H9 (cell line): ENCODE measurements around the gene PTPN21. TPM values are rescaled to one million over a fixed set of nuclear protein-coding genes. Genes with fewer than 3 reads are reported as not detected.
A peak's percentile ranks its signal among the peaks of the same experiment; 100 is the strongest.

ENCODE experiments used
- DNase-seq: peaks from one replicate; pipeline ENCODE4 v3.0.0-alpha.2; 2017
- H2AFZ ChIP-seq: one replicate; pipeline ENCODE4 v1.6.1; 2013; ENCODE audit warnings: mild to moderate bottlenecking, low read length, control low read depth, moderate library complexity
- H2AK5ac ChIP-seq: 2 replicates; pipeline ENCODE4 v1.6.1; 2013; ENCODE audit warnings: low read length, control low read depth, mixed read lengths; ENCODE audit not compliant: insufficient read length
- H2BK120ac ChIP-seq: one replicate; pipeline ENCODE4 v1.6.1; 2013; ENCODE audit warnings: low read depth, mild to moderate bottlenecking, low read length, control low read depth, inconsistent platforms; ENCODE audit not compliant: poor library complexity, severe bottlenecking
- H2BK12ac ChIP-seq: 2 replicates; pipeline ENCODE4 v1.6.1; 2013; ENCODE audit warnings: low read length, control low read depth, mixed read lengths, low read depth; ENCODE audit not compliant: insufficient read length
- H2BK15ac ChIP-seq: 2 replicates; pipeline ENCODE4 v1.6.1; 2013; ENCODE audit warnings: low read depth, low read length, control low read depth
- H2BK20ac ChIP-seq: one replicate; pipeline ENCODE4 v1.6.1; 2013; ENCODE audit warnings: low read depth, mild to moderate bottlenecking, low read length, control low read depth, inconsistent platforms; ENCODE audit not compliant: poor library complexity, severe bottlenecking
- H2BK5ac ChIP-seq: 2 replicates; pipeline ENCODE4 v1.6.1; 2013; ENCODE audit warnings: low read length, control low read depth, mixed read lengths; ENCODE audit not compliant: insufficient read length
- H3K14ac ChIP-seq: 2 replicates; pipeline ENCODE4 v1.6.1; 2013; ENCODE audit warnings: low read length, control low read depth; ENCODE audit not compliant: insufficient read depth
- H3K18ac ChIP-seq: 2 replicates; pipeline ENCODE4 v1.6.1; 2013; ENCODE audit warnings: low read depth, mild to moderate bottlenecking, mixed read lengths, low read length, control low read depth; ENCODE audit not compliant: insufficient read length
- H3K23ac ChIP-seq: 2 replicates; pipeline ENCODE4 v1.6.1; 2013; ENCODE audit warnings: low read length, control low read depth, mixed read lengths, low read depth; ENCODE audit not compliant: insufficient read length
- H3K23me2 ChIP-seq: 2 replicates; pipeline ENCODE4 v1.6.1; 2013; ENCODE audit warnings: low read depth, mild to moderate bottlenecking, mixed read lengths, low read length, control low read depth; ENCODE audit not compliant: insufficient read length, poor library complexity, severe bottlenecking
- H3K27ac ChIP-seq: 2 replicates; pipeline ENCODE4 v1.5.1; 2013; ENCODE audit warnings: low read length, control low read depth, mixed read lengths, low read depth; ENCODE audit not compliant: insufficient read length
- H3K27me3 ChIP-seq: 2 replicates; pipeline ENCODE4 v1.6.1; 2013; ENCODE audit warnings: low read length, control low read depth, inconsistent platforms; ENCODE audit not compliant: insufficient read depth
- H3K4ac ChIP-seq: 2 replicates; pipeline ENCODE4 v1.6.1; 2013; ENCODE audit warnings: low read depth, mild to moderate bottlenecking, control low read depth, inconsistent platforms, low read length, moderate library complexity
- H3K4me1 ChIP-seq: 2 replicates; pipeline ENCODE4 v1.6.1; 2013; ENCODE audit warnings: low read length, control low read depth, inconsistent platforms; ENCODE audit not compliant: insufficient read depth
- H3K4me2 ChIP-seq: 2 replicates; pipeline ENCODE4 v1.6.1; 2013; ENCODE audit warnings: low read length, control low read depth, mixed read lengths; ENCODE audit not compliant: insufficient read length, insufficient read depth
- H3K56ac ChIP-seq: 2 replicates; pipeline ENCODE4 v1.6.1; 2013; ENCODE audit warnings: low read depth, mild to moderate bottlenecking, mixed read lengths, low read length, control low read depth; ENCODE audit not compliant: insufficient read length
- H3K79me1 ChIP-seq: 2 replicates; pipeline ENCODE4 v1.6.1; 2013; ENCODE audit warnings: low read depth, mild to moderate bottlenecking, moderate library complexity, low read length, control low read depth, inconsistent platforms; ENCODE audit not compliant: insufficient read depth, poor library complexity, severe bottlenecking
- H3K79me2 ChIP-seq: 2 replicates; pipeline ENCODE4 v1.6.1; 2013; ENCODE audit warnings: low read length, control low read depth, inconsistent platforms; ENCODE audit not compliant: insufficient read depth
- H3K9ac ChIP-seq: 2 replicates; pipeline ENCODE4 v1.6.1; 2013; ENCODE audit warnings: low read length, control low read depth, mixed read lengths; ENCODE audit not compliant: insufficient read length; ENCODE audit errors: extremely low read depth
- H3K9me3 ChIP-seq: one replicate; pipeline ENCODE4 v1.6.1; 2013; ENCODE audit warnings: low read depth, low read length, inconsistent platforms; ENCODE audit not compliant: control insufficient read depth
- H3T11ph ChIP-seq: one replicate; pipeline ENCODE4 v1.6.1; 2013; ENCODE audit warnings: mild to moderate bottlenecking, low read length, control low read depth, inconsistent platforms
- H4K20me1 ChIP-seq: one replicate; pipeline ENCODE4 v1.6.1; 2013; ENCODE audit not compliant: control insufficient read depth, insufficient read length, insufficient read depth
- H4K5ac ChIP-seq: 2 replicates; pipeline ENCODE4 v1.6.1; 2013; ENCODE audit warnings: low read depth, mild to moderate bottlenecking, mixed read lengths, low read length, control low read depth; ENCODE audit not compliant: insufficient read length
- H4K8ac ChIP-seq: replicated peaks from 2 replicates; pipeline ENCODE4 v1.6.1; 2013; ENCODE audit warnings: low read length, control low read depth, mixed read lengths, low read depth; ENCODE audit not compliant: insufficient read length
- H4K91ac ChIP-seq: 2 replicates; pipeline ENCODE4 v1.6.1; 2013; ENCODE audit warnings: low read depth, mild to moderate bottlenecking, moderate library complexity, mixed read lengths, low read length, control low read depth; ENCODE audit not compliant: insufficient read length
- H3K27ac Mint-ChIP-seq, 3 experiments: 2 replicates in 2 of 3; 3 replicates in 1 of 3; pipeline ENCODE4 v1.8.0; 2020 to 2021; ENCODE audit warnings: mixed read lengths in 3 of 3, mild to moderate bottlenecking in 1 of 3, moderate library complexity in 1 of 3
- H3K27me3 Mint-ChIP-seq: 2 replicates; pipeline ENCODE4 v1.8.0; 2021; ENCODE audit warnings: low read depth, mild to moderate bottlenecking, moderate library complexity, mixed read lengths
- H3K36me3 Mint-ChIP-seq, 3 experiments: 2 replicates in 2 of 3; 3 replicates in 1 of 3; pipeline ENCODE4 v1.8.0; 2020 to 2021; ENCODE audit warnings: low read depth in 3 of 3, mixed read lengths in 3 of 3; ENCODE audit not compliant: insufficient read depth in 1 of 3
- H3K4me1 Mint-ChIP-seq, 2 experiments: 2 replicates each; pipeline ENCODE4 v1.8.0; 2020; ENCODE audit warnings: mixed read lengths in 2 of 2
- H3K4me3 Mint-ChIP-seq, 2 experiments: 2 replicates in 1 of 2; 3 replicates in 1 of 2; pipeline ENCODE4 v1.8.0; 2020 to 2021; ENCODE audit warnings: mild to moderate bottlenecking in 2 of 2, mixed read lengths in 2 of 2, moderate library complexity in 1 of 2
- H3K9me3 Mint-ChIP-seq, 2 experiments: 2 replicates in 1 of 2; 3 replicates in 1 of 2; pipeline ENCODE4 v1.8.0; 2020; ENCODE audit warnings: mild to moderate bottlenecking in 2 of 2, mixed read lengths in 2 of 2, moderate library complexity in 1 of 2
- CTCF ChIP-seq: fragments of 200-600 bp; sonication (generic); conservative IDR thresholded peaks from 3 replicates; pipeline ENCODE4 v1.8.0; 2021; ENCODE audit warnings: antibody characterized with exemption, mild to moderate bottlenecking
- WGBS: extraction: QIAGEN DNeasy Blood & Tissue Kit; methylation state at CpG from one replicate; pipeline ENCODE4 v1.1.7; 2013; ENCODE audit warnings: missing lambda C conversion rate, low lambda C conversion rate, mixed read lengths; ENCODE audit not compliant: insufficient read length; ENCODE audit errors: extremely low coverage; 5-methylcytosine and 5-hydroxymethylcytosine counted together
- total RNA-seq: library from RNA; stranded (reverse); gene quantifications from 2 replicates; pipeline ENCODE4 v1.2.1, GENCODE V29; 2021

PTPN21 gene
- total RNA-seq, 1 experiment from 2014 or later = 14.3 TPM

- Histone ChIP-seq H4K8ac (no peak overlapping the region), H3K23me2 (peaks cover 9% of the 10 kb centered on the region), H4K91ac (no peak overlapping the region), H4K20me1 (no peaks in the 10 kb centered on the region), H3K4ac (no peak overlapping the region), H3K18ac (no peak overlapping the region), H4K5ac (no peak overlapping the region), H3K9me3 (no peaks in the 10 kb centered on the region), H3K79me2 (no peaks in the 10 kb centered on the region), H3K4me2 (no peak overlapping the region), H2BK20ac (no peak overlapping the region), H2AK5ac (no peak overlapping the region), H3K23ac (no peak overlapping the region), H3K9ac (no peak overlapping the region), H3K4me1 (no peaks in the 10 kb centered on the region), H3K79me1 (no peaks in the 10 kb centered on the region), H3K56ac (no peak overlapping the region), H3K14ac (no peak overlapping the region), H2BK15ac (0 out of 2 replicates have a peak overlapping the region, but pooled peaks have one; percentile 62), H3T11ph (no peak overlapping the region), H2AFZ (no peak overlapping the region), H3K27ac (no peak overlapping the region), H2BK120ac (no peak overlapping the region), H3K27me3 (no peaks in the 10 kb centered on the region), H2BK12ac (no peak overlapping the region), H2BK5ac (no peak overlapping the region)
- Mint-ChIP-seq H3K27ac (peak overlapping the region in 1 of 3 experiments; percentile 36; a peak in 1 of 7 replicates), H3K4me1 (peaks cover 25 to 30% of the 10 kb centered on the region in 2 experiments), H3K27me3 (peaks cover 2% of the 10 kb centered on the region; the same call in 1 of the 2 replicates), H3K36me3 (no peaks in the 10 kb centered on the region), H3K4me3 (no peak overlapping the region), H3K9me3 (no peaks in the 10 kb centered on the region; a peak in 1 of 5 replicates)
- WGBS = no CpG with 5 or more reads among the region's 3 CpGs
- no peak for DNase-seq
- no peak for TF ChIP-seq CTCF
These were observed 1.8 kb upstream of the PTPN21 start for GRCh38 chr14:88556581-88556980.
